MG63 (cell line): Measurements from ENCODE around the gene DUXB. TPM values are rescaled to one million over a fixed set of nuclear protein-coding genes. Genes with fewer than 3 reads are reported as not detected.

Experiments used
- DNase-seq: peaks from one replicate; pipeline ENCODE4 v3.0.0-alpha.2; 2020
- H3K27me3 ChIP-seq: fragments of 250-450 bp; sonication (Bioruptor Pico); 2 replicates; pipeline ENCODE4 v1.5.1; 2020; ENCODE audit warnings: mild to moderate bottlenecking, moderate library complexity
- H3K36me3 ChIP-seq: fragments of 250-450 bp; sonication (Bioruptor Pico); 2 replicates; pipeline ENCODE4 v1.5.1; 2020; ENCODE audit warnings: mild to moderate bottlenecking, moderate library complexity
- H3K4me3 ChIP-seq: fragments of 250-450 bp; sonication (Bioruptor Pico); 2 replicates; pipeline ENCODE4 v1.5.1; 2020; ENCODE audit warnings: mild to moderate bottlenecking, moderate library complexity
- H3K9me3 ChIP-seq: fragments of 250-450 bp; sonication (Bioruptor Pico); 2 replicates; pipeline ENCODE4 v1.5.1; 2020; ENCODE audit warnings: mild to moderate bottlenecking, moderate library complexity
- total RNA-seq: library from RNA; depleted of rRNA; stranded (reverse); fragments of >200 nt; shearing (Covaris generic); gene quantifications from 2 replicates; pipeline ENCODE4 v1.2.3, GENCODE V29; 2014; ENCODE audit warnings: low replicate concordance; rRNA removed

DUXB gene
- not detected in 2 replicates for total RNA-seq

GRCh38 chr16:75701361-75701760 lies at the start of gene DUXB:
DUXB (minus strand) TSS chr16:75701461; CDS start chr16:75701418, 43 bp downstream.
- no peak for DNase-seq
- H3K9me3 ChIP-seq: no peaks in the 10 kb centered on the region
- H3K27me3 ChIP-seq: no peaks in the 10 kb centered on the region
- no peak within 1 kb of the TSS for H3K4me3 ChIP-seq
- no peaks in the 10 kb centered on the region for H3K36me3 ChIP-seq

- Histone ChIP-seq H3K36me3 (no peaks in the 10 kb centered on the region), H3K27me3 (no peaks in the 10 kb centered on the region), H3K9me3 (no peaks in the 10 kb centered on the region), H3K4me3 (no peak overlapping the region)
- no peak for DNase-seq
Observed at GRCh38 chr16:75750528-75750927, 49.3 kb upstream of the DUXB start.

- no peaks in the 10 kb centered on the region for H3K36me3 ChIP-seq
- no peaks in the 10 kb centered on the region for H3K27me3 ChIP-seq
- peaks cover 7% of the 10 kb centered on the region for H3K9me3 ChIP-seq
- no peak for DNase-seq
- H3K4me3 ChIP-seq: no peak overlapping the region
Observed at GRCh38 chr16:75746359-75746758, 45.1 kb upstream of the DUXB start.

GRCh38 chr16:75745823-75746222 lies 44.6 kb upstream of the DUXB start:
- Histone ChIP-seq H3K27me3 (no peaks in the 10 kb centered on the region), H3K36me3 (no peaks in the 10 kb centered on the region), H3K9me3 (peaks cover 7% of the 10 kb centered on the region), H3K4me3 (no peak overlapping the region)
- no peak for DNase-seq

- Histone ChIP-seq H3K36me3 (no peaks in the 10 kb centered on the region), H3K4me3 (no peak overlapping the region), H3K9me3 (peaks cover 7% of the 10 kb centered on the region), H3K27me3 (no peaks in the 10 kb centered on the region)
- DNase-seq: no peak
Observed at GRCh38 chr16:75745242-75745641, 44.0 kb upstream of the DUXB start.

GRCh38 chr16:75742424-75743047 lies 41.3 kb upstream of the DUXB start:
- no peak for DNase-seq
- Histone ChIP-seq H3K4me3 (no peak overlapping the region), H3K9me3 (peaks cover 7% of the 10 kb centered on the region), H3K27me3 (no peaks in the 10 kb centered on the region), H3K36me3 (no peaks in the 10 kb centered on the region)

GRCh38 chr16:75733305-75734211 lies 32.3 kb upstream of the DUXB start:
- H3K9me3 ChIP-seq: no peaks in the 10 kb centered on the region
- no peaks in the 10 kb centered on the region for H3K27me3 ChIP-seq
- DNase-seq: peak; percentile 88
- no peaks in the 10 kb centered on the region for H3K36me3 ChIP-seq
- H3K4me3 ChIP-seq: no peak overlapping the region

- DNase-seq: no peak
- Histone ChIP-seq H3K36me3 (no peaks in the 10 kb centered on the region), H3K9me3 (no peaks in the 10 kb centered on the region), H3K4me3 (no peak overlapping the region), H3K27me3 (no peaks in the 10 kb centered on the region)
Observed at GRCh38 chr16:75732871-75733270, 31.6 kb upstream of the DUXB start.

GRCh38 chr16:75727221-75727620 lies 26.0 kb upstream of the DUXB start:
- no peaks in the 10 kb centered on the region for H3K36me3 ChIP-seq
- DNase-seq: no peak
- H3K27me3 ChIP-seq: no peaks in the 10 kb centered on the region
- no peak overlapping the region for H3K4me3 ChIP-seq
- no peaks in the 10 kb centered on the region for H3K9me3 ChIP-seq

- no peak within 1 kb of the TSS for H3K4me3 ChIP-seq
- DNase-seq: no peak
- H3K27me3 ChIP-seq: no peaks in the 10 kb centered on the region
- H3K9me3 ChIP-seq: no peaks in the 10 kb centered on the region
- no peaks in the 10 kb centered on the region for H3K36me3 ChIP-seq
Observed at GRCh38 chr16:75726390-75726789, 25.1 kb upstream of the DUXB start, which contains the start of gene CPHXL. CPHXL (minus strand) TSS chr16:75726490; CDS start chr16:75726442, 48 bp downstream.

GRCh38 chr16:75718452-75718851 lies 17.2 kb upstream of the DUXB start:
- Histone ChIP-seq H3K4me3 (no peak overlapping the region), H3K9me3 (no peaks in the 10 kb centered on the region), H3K36me3 (no peaks in the 10 kb centered on the region), H3K27me3 (no peaks in the 10 kb centered on the region)
- no peak for DNase-seq

- Histone ChIP-seq H3K36me3 (no peaks in the 10 kb centered on the region), H3K4me3 (no peak overlapping the region), H3K9me3 (no peaks in the 10 kb centered on the region; the same call in 1 of the 2 replicates), H3K27me3 (no peaks in the 10 kb centered on the region)
- no peak for DNase-seq
Observed at GRCh38 chr16:75714661-75715060, 13.4 kb upstream of the DUXB start.

- Histone ChIP-seq H3K4me3 (no peak overlapping the region), H3K9me3 (no peaks in the 10 kb centered on the region; the same call in 1 of the 2 replicates), H3K27me3 (no peaks in the 10 kb centered on the region), H3K36me3 (no peaks in the 10 kb centered on the region)
- no peak for DNase-seq
Observed at GRCh38 chr16:75710344-75710743, 9.1 kb upstream of the DUXB start.

GRCh38 chr16:75703306-75703705 lies 2.0 kb upstream of the DUXB start:
- H3K9me3 ChIP-seq: no peaks in the 10 kb centered on the region
- no peak overlapping the region for H3K4me3 ChIP-seq
- H3K27me3 ChIP-seq: no peaks in the 10 kb centered on the region
- no peaks in the 10 kb centered on the region for H3K36me3 ChIP-seq
- DNase-seq: peak; percentile 42

- Histone ChIP-seq H3K4me3 (no peak overlapping the region), H3K9me3 (no peaks in the 10 kb centered on the region), H3K36me3 (no peaks in the 10 kb centered on the region), H3K27me3 (no peaks in the 10 kb centered on the region)
- no peak for DNase-seq
Observed at GRCh38 chr16:75702242-75702641, 981 bp upstream of the DUXB start.

GRCh38 chr16:75697571-75697970 lies 3.7 kb downstream of the DUXB start:
- H3K9me3 ChIP-seq: no peaks in the 10 kb centered on the region
- no peak for DNase-seq
- no peaks in the 10 kb centered on the region for H3K27me3 ChIP-seq
- H3K4me3 ChIP-seq: no peak overlapping the region
- H3K36me3 ChIP-seq: no peaks in the 10 kb centered on the region

GRCh38 chr16:75695708-75696107 lies 5.6 kb downstream of the DUXB start:
- Histone ChIP-seq H3K4me3 (no peak overlapping the region), H3K27me3 (no peaks in the 10 kb centered on the region), H3K36me3 (no peaks in the 10 kb centered on the region), H3K9me3 (no peaks in the 10 kb centered on the region)
- DNase-seq: no peak

GRCh38 chr16:75687361-75687760 lies 13.9 kb downstream of the DUXB start:
- no peaks in the 10 kb centered on the region for H3K9me3 ChIP-seq
- no peak for DNase-seq
- no peaks in the 10 kb centered on the region for H3K36me3 ChIP-seq
- H3K4me3 ChIP-seq: no peak overlapping the region
- no peaks in the 10 kb centered on the region for H3K27me3 ChIP-seq
